Measurements from ENCODE around the gene FKBP5.
"Not testable (repeated sequence)": the region's sequence is repeated elsewhere in the genome, so short reads cannot be mapped to it uniquely, and the experiment has no call there.

The FKBP5 gene

GRCh38 chr6:35607517-35608233 is 81.0 kb downstream of the FKBP5 start:
- DNase-seq, result no peak

- no peak for DNase-seq
Measured at GRCh38 chr6:35605600-35605999, 83.1 kb downstream of the FKBP5 start.

GRCh38 chr6:35603326-35604202 is 85.2 kb downstream of the FKBP5 start:
- DNase-seq, result no peak

GRCh38 chr6:35602133-35602946 is 86.4 kb downstream of the FKBP5 start:
- no peak for DNase-seq

GRCh38 chr6:35601331-35602132 is 87.2 kb downstream of the FKBP5 start:
- DNase-seq, result peak; percentile 29 to 52

GRCh38 chr6:35600659-35601125 is 88.0 kb downstream of the FKBP5 start:
- DNase-seq, result no peak

GRCh38 chr6:35599761-35600658 is 88.7 kb downstream of the FKBP5 start:
- DNase-seq, result no peak

GRCh38 chr6:35598621-35599020 is 90.1 kb downstream of the FKBP5 start:
- DNase-seq, result not testable (repeated sequence)

- no peak for DNase-seq
Measured at GRCh38 chr6:35596448-35597442, 92.0 kb downstream of the FKBP5 start.

GRCh38 chr6:35594503-35595186 is 94.1 kb downstream of the FKBP5 start:
- DNase-seq, result no peak

GRCh38 chr6:35592178-35592577 is 96.5 kb downstream of the FKBP5 start:
- DNase-seq, result no peak

- no peak for DNase-seq
Measured at GRCh38 chr6:35590622-35591066, 98.1 kb downstream of the FKBP5 start.

GRCh38 chr6:35589904-35590303 is 98.8 kb downstream of the FKBP5 start:
- DNase-seq, result no peak

GRCh38 chr6:35589201-35589739 is 99.4 kb downstream of the FKBP5 start:
- DNase-seq, result no peak

- DNase-seq, result no peak
Measured at GRCh38 chr6:35587167-35587566, 101.5 kb downstream of the FKBP5 start.

GRCh38 chr6:35586542-35586941 is 102.2 kb downstream of the FKBP5 start:
- no peak for DNase-seq

GRCh38 chr6:35585658-35586057 is 103.1 kb downstream of the FKBP5 start:
- DNase-seq, result no peak

- peak; percentile 69 to 77 for DNase-seq
Measured at GRCh38 chr6:35583893-35584688, 104.6 kb downstream of the FKBP5 start.

Measured in stimulated activated CD4-positive, alpha-beta T cell treated with anti-CD3 and anti-CD28 coated beads, Interleukin-2, amount 100 ng/mL, for 24 hours (primary cell).